ENCODE measurements around the gene ITGAX. TPM values are rescaled to one million over a fixed set of nuclear protein-coding genes. Genes with fewer than 3 reads are reported as not detected.

Gene ITGAX
- total and polyA plus RNA-seq, 2 experiments from 2014 or later, result not detected

DNA sequence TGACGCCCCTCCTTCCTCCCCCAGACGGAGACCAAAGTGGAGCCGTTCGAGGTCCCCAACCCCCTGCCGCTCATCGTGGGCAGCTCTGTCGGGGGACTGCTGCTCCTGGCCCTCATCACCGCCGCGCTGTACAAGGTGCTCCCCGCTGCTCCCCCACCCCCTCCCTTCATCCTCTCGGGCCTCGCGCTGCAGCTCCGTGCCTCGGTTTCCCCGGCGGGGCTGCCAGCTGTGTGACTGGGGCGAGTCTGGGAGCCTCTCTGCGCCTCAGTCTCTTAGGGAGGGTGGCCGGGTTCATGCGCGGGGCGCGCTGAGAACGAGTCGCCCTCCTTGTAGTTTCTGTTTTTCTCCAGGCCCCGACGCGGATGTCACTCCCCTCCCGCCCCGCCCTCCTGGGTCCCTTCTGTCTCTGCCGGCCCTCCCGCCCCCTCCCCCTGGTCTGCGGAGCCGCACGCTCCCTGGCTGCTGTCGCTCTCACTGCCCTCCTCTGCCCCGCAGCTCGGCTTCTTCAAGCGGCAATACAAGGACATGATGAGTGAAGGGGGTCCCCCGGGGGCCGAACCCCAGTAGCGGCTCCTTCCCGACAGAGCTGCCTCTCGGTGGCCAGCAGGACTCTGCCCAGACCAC is 23.7 kb upstream of the ITGAX start:
- TF ChIP-seq, protein P1, sequence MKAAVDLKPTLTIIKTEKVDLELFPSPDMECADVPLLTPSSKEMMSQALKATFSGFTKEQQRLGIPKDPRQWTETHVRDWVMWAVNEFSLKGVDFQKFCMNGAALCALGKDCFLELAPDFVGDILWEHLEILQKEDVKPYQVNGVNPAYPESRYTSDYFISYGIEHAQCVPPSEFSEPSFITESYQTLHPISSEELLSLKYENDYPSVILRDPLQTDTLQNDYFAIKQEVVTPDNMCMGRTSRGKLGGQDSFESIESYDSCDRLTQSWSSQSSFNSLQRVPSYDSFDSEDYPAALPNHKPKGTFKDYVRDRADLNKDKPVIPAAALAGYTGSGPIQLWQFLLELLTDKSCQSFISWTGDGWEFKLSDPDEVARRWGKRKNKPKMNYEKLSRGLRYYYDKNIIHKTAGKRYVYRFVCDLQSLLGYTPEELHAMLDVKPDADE (IDR thresholded peaks at IDR 0.05), result no peak
- TF ChIP-seq, protein P2, sequence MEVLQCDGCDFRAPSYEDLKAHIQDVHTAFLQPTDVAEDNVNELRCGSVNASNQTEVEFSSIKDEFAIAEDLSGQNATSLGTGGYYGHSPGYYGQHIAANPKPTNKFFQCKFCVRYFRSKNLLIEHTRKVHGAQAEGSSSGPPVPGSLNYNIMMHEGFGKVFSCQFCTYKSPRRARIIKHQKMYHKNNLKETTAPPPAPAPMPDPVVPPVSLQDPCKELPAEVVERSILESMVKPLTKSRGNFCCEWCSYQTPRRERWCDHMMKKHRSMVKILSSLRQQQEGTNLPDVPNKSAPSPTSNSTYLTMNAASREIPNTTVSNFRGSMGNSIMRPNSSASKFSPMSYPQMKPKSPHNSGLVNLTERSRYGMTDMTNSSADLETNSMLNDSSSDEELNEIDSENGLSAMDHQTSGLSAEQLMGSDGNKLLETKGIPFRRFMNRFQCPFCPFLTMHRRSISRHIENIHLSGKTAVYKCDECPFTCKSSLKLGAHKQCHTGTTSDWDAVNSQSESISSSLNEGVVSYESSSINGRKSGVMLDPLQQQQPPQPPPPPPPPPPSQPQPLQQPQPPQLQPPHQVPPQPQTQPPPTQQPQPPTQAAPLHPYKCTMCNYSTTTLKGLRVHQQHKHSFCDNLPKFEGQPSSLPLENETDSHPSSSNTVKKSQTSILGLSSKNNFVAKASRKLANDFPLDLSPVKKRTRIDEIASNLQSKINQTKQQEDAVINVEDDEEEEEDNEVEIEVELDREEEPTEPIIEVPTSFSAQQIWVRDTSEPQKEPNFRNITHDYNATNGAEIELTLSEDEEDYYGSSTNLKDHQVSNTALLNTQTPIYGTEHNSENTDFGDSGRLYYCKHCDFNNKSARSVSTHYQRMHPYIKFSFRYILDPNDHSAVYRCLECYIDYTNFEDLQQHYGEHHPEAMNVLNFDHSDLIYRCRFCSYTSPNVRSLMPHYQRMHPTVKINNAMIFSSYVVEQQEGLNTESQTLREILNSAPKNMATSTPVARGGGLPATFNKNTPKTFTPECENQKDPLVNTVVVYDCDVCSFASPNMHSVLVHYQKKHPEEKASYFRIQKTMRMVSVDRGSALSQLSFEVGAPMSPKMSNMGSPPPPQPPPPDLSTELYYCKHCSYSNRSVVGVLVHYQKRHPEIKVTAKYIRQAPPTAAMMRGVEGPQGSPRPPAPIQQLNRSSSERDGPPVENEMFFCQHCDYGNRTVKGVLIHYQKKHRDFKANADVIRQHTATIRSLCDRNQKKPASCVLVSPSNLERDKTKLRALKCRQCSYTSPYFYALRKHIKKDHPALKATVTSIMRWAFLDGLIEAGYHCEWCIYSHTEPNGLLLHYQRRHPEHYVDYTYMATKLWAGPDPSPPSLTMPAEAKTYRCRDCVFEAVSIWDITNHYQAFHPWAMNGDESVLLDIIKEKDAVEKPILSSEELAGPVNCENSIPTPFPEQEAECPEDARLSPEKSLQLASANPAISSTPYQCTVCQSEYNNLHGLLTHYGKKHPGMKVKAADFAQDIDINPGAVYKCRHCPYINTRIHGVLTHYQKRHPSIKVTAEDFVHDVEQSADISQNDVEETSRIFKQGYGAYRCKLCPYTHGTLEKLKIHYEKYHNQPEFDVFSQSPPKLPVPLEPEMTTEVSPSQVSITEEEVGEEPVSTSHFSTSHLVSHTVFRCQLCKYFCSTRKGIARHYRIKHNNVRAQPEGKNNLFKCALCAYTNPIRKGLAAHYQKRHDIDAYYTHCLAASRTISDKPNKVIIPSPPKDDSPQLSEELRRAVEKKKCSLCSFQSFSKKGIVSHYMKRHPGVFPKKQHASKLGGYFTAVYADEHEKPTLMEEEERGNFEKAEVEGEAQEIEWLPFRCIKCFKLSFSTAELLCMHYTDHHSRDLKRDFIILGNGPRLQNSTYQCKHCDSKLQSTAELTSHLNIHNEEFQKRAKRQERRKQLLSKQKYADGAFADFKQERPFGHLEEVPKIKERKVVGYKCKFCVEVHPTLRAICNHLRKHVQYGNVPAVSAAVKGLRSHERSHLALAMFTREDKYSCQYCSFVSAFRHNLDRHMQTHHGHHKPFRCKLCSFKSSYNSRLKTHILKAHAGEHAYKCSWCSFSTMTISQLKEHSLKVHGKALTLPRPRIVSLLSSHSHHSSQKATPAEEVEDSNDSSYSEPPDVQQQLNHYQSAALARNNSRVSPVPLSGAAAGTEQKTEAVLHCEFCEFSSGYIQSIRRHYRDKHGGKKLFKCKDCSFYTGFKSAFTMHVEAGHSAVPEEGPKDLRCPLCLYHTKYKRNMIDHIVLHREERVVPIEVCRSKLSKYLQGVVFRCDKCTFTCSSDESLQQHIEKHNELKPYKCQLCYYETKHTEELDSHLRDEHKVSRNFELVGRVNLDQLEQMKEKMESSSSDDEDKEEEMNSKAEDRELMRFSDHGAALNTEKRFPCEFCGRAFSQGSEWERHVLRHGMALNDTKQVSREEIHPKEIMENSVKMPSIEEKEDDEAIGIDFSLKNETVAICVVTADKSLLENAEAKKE (CRISPR knock-in tag; IDR thresholded peaks at IDR 0.05), result no peak
- TF ChIP-seq ZNF114 (CRISPR knock-in tag; IDR thresholded peaks at IDR 0.05), result no peak
- no peak for TF ChIP-seq ZNF331 (CRISPR knock-in tag; IDR thresholded peaks at IDR 0.05; ENCODE audit: low read depth)
- no peak for TF ChIP-seq CREB1 (CRISPR knock-in tag; IDR thresholded peaks at IDR 0.05; ENCODE audit: low read depth)
- TF ChIP-seq JUNB (IDR thresholded peaks at IDR 0.05; ENCODE audit: unreplicated experiment), result no peak
- TF ChIP-seq EZH2phosphoT487 (IDR thresholded peaks at IDR 0.05; ENCODE audit: unreplicated experiment), result no peak
- no peak for TF ChIP-seq EZH2 (IDR thresholded peaks at IDR 0.05; ENCODE audit: low read depth, unreplicated experiment)
- no peak for TF ChIP-seq STAT1 (IDR thresholded peaks at IDR 0.05; ENCODE audit: unreplicated experiment)
- TF ChIP-seq POLR2AphosphoS5 (IDR thresholded peaks at IDR 0.05; ENCODE audit: low read depth), result no peak
- TF ChIP-seq, protein P3, sequence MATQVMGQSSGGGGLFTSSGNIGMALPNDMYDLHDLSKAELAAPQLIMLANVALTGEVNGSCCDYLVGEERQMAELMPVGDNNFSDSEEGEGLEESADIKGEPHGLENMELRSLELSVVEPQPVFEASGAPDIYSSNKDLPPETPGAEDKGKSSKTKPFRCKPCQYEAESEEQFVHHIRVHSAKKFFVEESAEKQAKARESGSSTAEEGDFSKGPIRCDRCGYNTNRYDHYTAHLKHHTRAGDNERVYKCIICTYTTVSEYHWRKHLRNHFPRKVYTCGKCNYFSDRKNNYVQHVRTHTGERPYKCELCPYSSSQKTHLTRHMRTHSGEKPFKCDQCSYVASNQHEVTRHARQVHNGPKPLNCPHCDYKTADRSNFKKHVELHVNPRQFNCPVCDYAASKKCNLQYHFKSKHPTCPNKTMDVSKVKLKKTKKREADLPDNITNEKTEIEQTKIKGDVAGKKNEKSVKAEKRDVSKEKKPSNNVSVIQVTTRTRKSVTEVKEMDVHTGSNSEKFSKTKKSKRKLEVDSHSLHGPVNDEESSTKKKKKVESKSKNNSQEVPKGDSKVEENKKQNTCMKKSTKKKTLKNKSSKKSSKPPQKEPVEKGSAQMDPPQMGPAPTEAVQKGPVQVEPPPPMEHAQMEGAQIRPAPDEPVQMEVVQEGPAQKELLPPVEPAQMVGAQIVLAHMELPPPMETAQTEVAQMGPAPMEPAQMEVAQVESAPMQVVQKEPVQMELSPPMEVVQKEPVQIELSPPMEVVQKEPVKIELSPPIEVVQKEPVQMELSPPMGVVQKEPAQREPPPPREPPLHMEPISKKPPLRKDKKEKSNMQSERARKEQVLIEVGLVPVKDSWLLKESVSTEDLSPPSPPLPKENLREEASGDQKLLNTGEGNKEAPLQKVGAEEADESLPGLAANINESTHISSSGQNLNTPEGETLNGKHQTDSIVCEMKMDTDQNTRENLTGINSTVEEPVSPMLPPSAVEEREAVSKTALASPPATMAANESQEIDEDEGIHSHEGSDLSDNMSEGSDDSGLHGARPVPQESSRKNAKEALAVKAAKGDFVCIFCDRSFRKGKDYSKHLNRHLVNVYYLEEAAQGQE (IDR thresholded peaks at IDR 0.05; ENCODE audit: unreplicated experiment), result no peak
- H3F3A ChIP-seq (replicated peaks; ENCODE audit: low read depth), result no peaks in the 10 kb centered on the region
- peak overlapping the region; percentile 90 for H2AFZ ChIP-seq
- H3K27me3 Mint-ChIP-seq (ENCODE audit: insufficient read depth, low read depth, poor library complexity), result peaks cover 36% of the 10 kb centered on the region
- H3K36me3 ChIP-seq (ENCODE audit: insufficient read depth), result no peaks in the 10 kb centered on the region
- peak overlapping the region; percentile 69 for H3K4me3 Mint-ChIP-seq
- no peaks in the 10 kb centered on the region for H3K79me2 ChIP-seq (replicated peaks; ENCODE audit: insufficient read depth)
- no peaks in the 10 kb centered on the region for H3K9me2 ChIP-seq (ENCODE audit: insufficient read depth)
- H3K27me3 ChIP-seq (ENCODE audit: insufficient read depth), result peaks cover 39% of the 10 kb centered on the region
- DNase-seq (ENCODE audit: low spot score) (peak; percentile 67), ATAC-seq (peak; percentile 53)
- peak overlapping the region; percentile 75 for H3K4me2 ChIP-seq
- no peak overlapping the region for H3K27ac Mint-ChIP-seq
- H3K4me1 Mint-ChIP-seq, result peaks cover 26% of the 10 kb centered on the region
- H3K4me1 ChIP-seq (ENCODE audit: insufficient read depth), result peaks cover 12% of the 10 kb centered on the region
- peaks cover 4% of the 10 kb centered on the region; the same call in 1 of the 3 replicates for H3K9me3 Mint-ChIP-seq
- no peak overlapping the region for H3K27ac ChIP-seq (ENCODE audit: low read depth)
- peaks cover 3% of the 10 kb centered on the region; the same call in 1 of the 3 replicates for H3K36me3 Mint-ChIP-seq (ENCODE audit: low read depth)
- H3K4me3 ChIP-seq, result peak overlapping the region; percentile 54
- H4K20me1 ChIP-seq (replicated peaks; ENCODE audit: insufficient read depth), result no peaks in the 10 kb centered on the region

Measured in GM23338 (cell line).